ENCODE measurements around the gene GALT. TPM values are rescaled to one million over a fixed set of nuclear protein-coding genes. Genes with fewer than 3 reads are reported as not detected.

GALT gene
- total and polyA plus RNA-seq, 8 donors: 42.8 to 81.6 (median 67.5) TPM

- H3K27me3 ChIP-seq: no peaks in the 10 kb centered on the region
- ATAC-seq (no peak), DNase-seq (no peak)
- peak overlapping the region; percentile 61 to 64 for H3K27ac ChIP-seq
- intact Hi-C loops (cut with DNase I): no loop called here
- no peaks in the 10 kb centered on the region for H3K9me3 ChIP-seq
- TF ChIP-seq CTCF (IDR thresholded peaks at IDR 0.05): no peak
- peaks cover 0 to 22% of the 10 kb centered on the region in 2 donors for H3K36me3 ChIP-seq
- peaks cover 30 to 55% of the 10 kb centered on the region in 2 donors for H3K4me1 ChIP-seq
- H3K4me3 ChIP-seq: peak overlapping the region in 1 of 2 donors; percentile 33
Measured at GRCh38 chr9:34651321-34651720, 4.8 kb downstream of the GALT start.

DNA sequence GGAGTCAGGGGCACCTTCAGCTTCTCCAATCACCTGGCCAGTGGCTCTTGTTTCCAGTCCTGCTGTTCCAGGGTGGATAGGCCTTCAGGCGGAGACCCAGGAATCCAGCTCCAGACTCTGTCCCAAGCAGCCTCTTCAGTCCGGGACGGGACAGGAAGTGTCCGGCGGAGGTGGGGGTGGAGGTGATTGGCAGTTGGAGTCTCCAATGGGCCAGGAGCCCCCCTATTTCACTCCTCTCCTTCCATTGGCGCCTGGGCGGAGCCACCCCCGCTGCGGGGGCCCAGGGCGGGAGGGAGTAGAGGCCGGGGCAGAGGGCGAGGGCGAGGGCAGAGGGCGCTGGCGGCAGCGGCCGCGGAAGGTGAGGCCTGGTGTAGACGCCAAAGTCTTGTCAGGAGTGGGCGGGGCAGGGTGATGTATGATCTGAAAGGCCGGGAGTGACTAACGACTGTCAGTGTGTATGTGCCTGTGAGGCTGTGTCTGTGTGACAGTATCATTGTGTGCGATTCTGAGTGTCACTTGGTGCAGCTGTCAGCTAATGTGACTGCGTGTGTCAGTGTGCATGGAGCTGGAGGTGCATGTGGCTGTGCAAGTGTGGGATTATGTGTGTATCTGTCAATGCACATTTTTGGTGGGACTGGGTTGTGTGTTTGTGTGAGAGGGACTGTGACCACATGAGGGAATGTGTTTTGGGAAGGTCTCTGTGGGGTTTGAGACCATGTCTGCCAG is 5.6 kb downstream of the GALT start, which contains the start of gene IL11RA:
Gene IL11RA (plus strand): TSS at position 310 of the 726 bp plus-strand sequence. CDS start 3,033 bp downstream, outside the sequence.
- DNase-seq (peak; percentile 73 to 93 (median 89)), ATAC-seq (peak; percentile 92)
- no peak for TF ChIP-seq CTCF (IDR thresholded peaks at IDR 0.05)
- peaks cover 0 to 22% of the 10 kb centered on the region in 2 donors for H3K36me3 ChIP-seq
- H3K9me3 ChIP-seq: no peaks in the 10 kb centered on the region
- peaks cover 30 to 48% of the 10 kb centered on the region in 2 donors for H3K4me1 ChIP-seq
- peak within 1 kb of the TSS; percentile 61 to 64 for H3K27ac ChIP-seq
- intact Hi-C loops (cut with DNase I): no loop called here
- H3K27me3 ChIP-seq: no peaks in the 10 kb centered on the region
- peak within 1 kb of the TSS; percentile 15 to 33 for H3K4me3 ChIP-seq

- Histone ChIP-seq H3K9me3 (no peaks in the 10 kb centered on the region), H3K27ac (peak overlapping the region; percentile 61 to 64), H3K36me3 (peaks cover 0 to 22% of the 10 kb centered on the region in 2 donors), H3K27me3 (no peaks in the 10 kb centered on the region), H3K4me3 (peak overlapping the region; percentile 15 to 33), H3K4me1 (peaks cover 24 to 43% of the 10 kb centered on the region in 2 donors)
- no peak for TF ChIP-seq CTCF (IDR thresholded peaks at IDR 0.05)
- intact Hi-C loops (cut with DNase I): no loop called here
- ATAC-seq: no peak
- DNase-seq: no peak
Measured at GRCh38 chr9:34652602-34653000, 6.1 kb downstream of the GALT start.

GRCh38 chr9:34653151-34654072 is 6.9 kb downstream of the GALT start:
- intact Hi-C loops (cut with DNase I): no loop called here
- no peaks in the 10 kb centered on the region for H3K27me3 ChIP-seq
- peak in 2 of 4 donors; percentile 67 to 81 for DNase-seq
- ATAC-seq: no peak
- no peak overlapping the region for H3K4me3 ChIP-seq
- H3K4me1 ChIP-seq: peaks cover 21 to 36% of the 10 kb centered on the region in 2 donors
- TF ChIP-seq CTCF (IDR thresholded peaks at IDR 0.05): no peak
- H3K9me3 ChIP-seq: no peaks in the 10 kb centered on the region
- H3K36me3 ChIP-seq: peaks cover 0 to 19% of the 10 kb centered on the region in 2 donors
- H3K27ac ChIP-seq: peak overlapping the region; percentile 33 to 64

All from left lung (tissue), 10 donors.